Naive B cell (primary cell): ENCODE measurements around the gene SPTBN1. TPM values are rescaled to one million over a fixed set of nuclear protein-coding genes. Genes with fewer than 3 reads are reported as not detected.
A peak's percentile ranks its signal among the peaks of the same experiment; 100 is the strongest.
"Not testable (repeated sequence)": the region's sequence is repeated elsewhere in the genome, so short reads cannot be mapped to it uniquely, and the experiment has no call there.

Source experiments
- ATAC-seq, 2 donors: fragments of 150-1000 bp; cut with Tn5 transposase; 2 replicates each; pipeline ENCODE4 v1.10.0; 2021; ENCODE audit warnings: low read depth in 2 of 2, mild to moderate bottlenecking in 2 of 2, moderate library complexity in 2 of 2
- DNase-seq: peaks from one replicate; pipeline ENCODE4 v3.0.0; 2022
- H3K27ac Mint-ChIP-seq, 6 donors: one replicate each; pipeline ENCODE4 v1.8.0; 2020 to 2022; ENCODE audit warnings: mild to moderate bottlenecking in 6 of 6, mixed read lengths in 6 of 6, moderate library complexity in 5 of 6, inconsistent platforms in 2 of 6
- H3K27me3 Mint-ChIP-seq, 3 donors: one replicate each; pipeline ENCODE4 v1.8.0; 2021 to 2022; ENCODE audit warnings: mixed read lengths in 3 of 3, mild to moderate bottlenecking in 1 of 3
- H3K36me3 Mint-ChIP-seq, 2 donors: one replicate each; pipeline ENCODE4 v1.8.0; 2020 to 2022; ENCODE audit warnings: mixed read lengths in 2 of 2, inconsistent platforms in 1 of 2, mild to moderate bottlenecking in 1 of 2
- H3K4me1 Mint-ChIP-seq, 3 donors: one replicate each; pipeline ENCODE4 v1.8.0; 2020 to 2022; ENCODE audit warnings: mixed read lengths in 3 of 3, inconsistent platforms in 1 of 3, mild to moderate bottlenecking in 1 of 3, moderate library complexity in 1 of 3
- H3K4me3 Mint-ChIP-seq, 8 donors: one replicate each; pipeline ENCODE4 v1.8.0; 2020 to 2022; ENCODE audit warnings: mild to moderate bottlenecking in 8 of 8, mixed read lengths in 8 of 8, moderate library complexity in 8 of 8, inconsistent platforms in 2 of 8
- H3K9me3 Mint-ChIP-seq, 7 donors: one replicate each; pipeline ENCODE4 v1.8.0; 2020 to 2022; ENCODE audit warnings: mixed read lengths in 7 of 7, mild to moderate bottlenecking in 5 of 7, inconsistent platforms in 2 of 7, moderate library complexity in 1 of 7
- polyA plus RNA-seq, 6 donors: library from polyadenylated mRNA; unstranded; fragments of 300-500 nt; fragmentation: Illumina TruSeq; gene quantifications; one replicate each; pipeline ENCODE4 v1.2.3, GENCODE V29; 2021; ENCODE audit warnings: low read depth in 6 of 6

Gene SPTBN1
- polyA plus RNA-seq, 6 donors from 2014 or later = 4.1 to 72.6 (median 24.2) TPM

- peaks cover 0 to 7% (median 2%) of the 10 kb centered on the region in 7 donors for H3K9me3 Mint-ChIP-seq
- peak overlapping the region in 1 of 6 donors; percentile 39 for H3K27ac Mint-ChIP-seq
- no peak for DNase-seq
- no peak for ATAC-seq
- H3K4me1 Mint-ChIP-seq = no peaks in the 10 kb centered on the region
- no peak overlapping the region for H3K4me3 Mint-ChIP-seq
- H3K27me3 Mint-ChIP-seq = peaks cover 0 to 22% (median 3%) of the 10 kb centered on the region in 3 donors
- H3K36me3 Mint-ChIP-seq = peaks cover 0 to 10% of the 10 kb centered on the region in 2 donors
These were observed 229.2 kb downstream of the SPTBN1 start for GRCh38 chr2:54685263-54685775.

- Mint-ChIP-seq H3K36me3 (peaks cover 0 to 5% of the 10 kb centered on the region in 2 donors), H3K27me3 (peaks cover 0 to 22% (median 3%) of the 10 kb centered on the region in 3 donors), H3K27ac (no peak overlapping the region), H3K4me3 (no peak overlapping the region), H3K9me3 (no peaks in the 10 kb centered on the region), H3K4me1 (no peaks in the 10 kb centered on the region)
- no peak for ATAC-seq
- DNase-seq = no peak
These were observed 231.5 kb downstream of the SPTBN1 start for GRCh38 chr2:54687595-54688152.

- H3K36me3 Mint-ChIP-seq = peaks cover 0 to 5% of the 10 kb centered on the region in 2 donors
- H3K4me1 Mint-ChIP-seq = no peaks in the 10 kb centered on the region
- no peaks in the 10 kb centered on the region for H3K9me3 Mint-ChIP-seq
- H3K27me3 Mint-ChIP-seq = peaks cover 0 to 18% (median 3%) of the 10 kb centered on the region in 3 donors
- no peak overlapping the region for H3K4me3 Mint-ChIP-seq
- no peak overlapping the region for H3K27ac Mint-ChIP-seq
- DNase-seq (no peak), ATAC-seq (no peak)
These were observed 235.5 kb downstream of the SPTBN1 start for GRCh38 chr2:54691445-54692135.

GRCh38 chr2:54692556-54692955, 236.4 kb downstream of the SPTBN1 start:
- H3K27me3 Mint-ChIP-seq = peaks cover 0 to 18% (median 3%) of the 10 kb centered on the region in 3 donors
- H3K9me3 Mint-ChIP-seq = peaks cover 0 to under 1% (median 0%) of the 10 kb centered on the region in 7 donors
- H3K4me3 Mint-ChIP-seq = no peak overlapping the region
- H3K4me1 Mint-ChIP-seq = no peaks in the 10 kb centered on the region
- no peak overlapping the region for H3K27ac Mint-ChIP-seq
- DNase-seq (no peak), ATAC-seq (no peak)
- H3K36me3 Mint-ChIP-seq = peaks cover 0 to 5% of the 10 kb centered on the region in 2 donors

- peak overlapping the region in 1 of 6 donors; percentile 74 for H3K27ac Mint-ChIP-seq
- H3K9me3 Mint-ChIP-seq = peaks cover 0 to 6% (median 0%) of the 10 kb centered on the region in 7 donors
- peaks cover 0 to 5% (median 0%) of the 10 kb centered on the region in 3 donors for H3K27me3 Mint-ChIP-seq
- DNase-seq (no peak), ATAC-seq (no peak)
- H3K4me3 Mint-ChIP-seq = no peak overlapping the region
- no peaks in the 10 kb centered on the region for H3K4me1 Mint-ChIP-seq
- H3K36me3 Mint-ChIP-seq = no peaks in the 10 kb centered on the region
These were observed 239.3 kb downstream of the SPTBN1 start for GRCh38 chr2:54695378-54695777.

- Mint-ChIP-seq H3K4me3 (no peak overlapping the region), H3K27me3 (peaks cover 0 to 5% (median 0%) of the 10 kb centered on the region in 3 donors), H3K9me3 (peaks cover 0 to 6% (median 0%) of the 10 kb centered on the region in 7 donors), H3K36me3 (no peaks in the 10 kb centered on the region), H3K4me1 (no peaks in the 10 kb centered on the region), H3K27ac (no peak overlapping the region)
- ATAC-seq = no peak
- DNase-seq = no peak
These were observed 241.8 kb downstream of the SPTBN1 start for GRCh38 chr2:54697934-54698333.

GRCh38 chr2:54698926-54699325, 242.8 kb downstream of the SPTBN1 start:
- ATAC-seq, H3K36me3 Mint-ChIP-seq, DNase-seq, H3K27me3 Mint-ChIP-seq, H3K9me3 Mint-ChIP-seq, H3K4me3 Mint-ChIP-seq, H3K4me1 Mint-ChIP-seq: not testable (repeated sequence)
- H3K27ac Mint-ChIP-seq = peak overlapping the region in 1 of 6 donors; percentile 9

GRCh38 chr2:54699665-54700064, 243.5 kb downstream of the SPTBN1 start:
- Mint-ChIP-seq H3K9me3 (peaks cover 0 to 6% (median 0%) of the 10 kb centered on the region in 7 donors), H3K4me3 (no peak overlapping the region), H3K27me3 (peaks cover 0 to 5% (median 1%) of the 10 kb centered on the region in 3 donors), H3K36me3 (no peaks in the 10 kb centered on the region), H3K4me1 (no peaks in the 10 kb centered on the region), H3K27ac (no peak overlapping the region)
- DNase-seq (no peak), ATAC-seq (no peak)

GRCh38 chr2:54701029-54701428, 244.9 kb downstream of the SPTBN1 start:
- Mint-ChIP-seq H3K9me3 (peaks cover 0 to 6% (median 0%) of the 10 kb centered on the region in 7 donors), H3K27me3 (peaks cover 0 to 4% (median under 1%) of the 10 kb centered on the region in 3 donors), H3K27ac (peak overlapping the region in 1 of 6 donors; percentile 45), H3K4me1 (no peaks in the 10 kb centered on the region), H3K4me3 (no peak overlapping the region), H3K36me3 (no peaks in the 10 kb centered on the region)
- DNase-seq (no peak), ATAC-seq (no peak)

GRCh38 chr2:54704238-54704637, 248.1 kb downstream of the SPTBN1 start:
- ATAC-seq (no peak), DNase-seq (no peak)
- Mint-ChIP-seq H3K36me3 (no peaks in the 10 kb centered on the region), H3K27ac (no peak overlapping the region), H3K9me3 (no peaks in the 10 kb centered on the region), H3K27me3 (peaks cover 0 to 6% (median 4%) of the 10 kb centered on the region in 3 donors), H3K4me3 (no peak overlapping the region), H3K4me1 (peaks cover 0 to 6% (median 0%) of the 10 kb centered on the region in 3 donors)

- H3K4me1 Mint-ChIP-seq = peaks cover 0 to 6% (median 0%) of the 10 kb centered on the region in 3 donors
- no peaks in the 10 kb centered on the region for H3K9me3 Mint-ChIP-seq
- ATAC-seq = peak; percentile 30 to 47
- peak; percentile 46 for DNase-seq
- no peak overlapping the region for H3K4me3 Mint-ChIP-seq
- peak overlapping the region in 1 of 6 donors; percentile 50 for H3K27ac Mint-ChIP-seq
- no peaks in the 10 kb centered on the region for H3K36me3 Mint-ChIP-seq
- peaks cover 5 to 9% (median 9%) of the 10 kb centered on the region in 3 donors for H3K27me3 Mint-ChIP-seq
These were observed 248.8 kb downstream of the SPTBN1 start for GRCh38 chr2:54704688-54705605.

- Mint-ChIP-seq H3K4me1 (peaks cover 0 to 10% (median 0%) of the 10 kb centered on the region in 3 donors), H3K36me3 (no peaks in the 10 kb centered on the region), H3K27ac (no peak overlapping the region), H3K4me3 (no peak overlapping the region), H3K9me3 (no peaks in the 10 kb centered on the region), H3K27me3 (peaks cover 10 to 16% (median 12%) of the 10 kb centered on the region in 3 donors)
- DNase-seq (no peak), ATAC-seq (no peak)
These were observed 250.5 kb downstream of the SPTBN1 start for GRCh38 chr2:54706622-54707021.
